Fibroblast of skin of left quadriceps (primary cell): ENCODE measurements around the gene CXXC5.

Experiments used
- DNase-seq, 2 experiments: peaks; one replicate each; pipeline ENCODE4 v3.0.0-alpha.2; 2013; ENCODE audit warnings: low read depth in 2 of 2

Gene CXXC5

GRCh38 chr5:139638090-139638735 lies 9.9 kb upstream of the CXXC5 start:
- no peak for DNase-seq

DNA sequence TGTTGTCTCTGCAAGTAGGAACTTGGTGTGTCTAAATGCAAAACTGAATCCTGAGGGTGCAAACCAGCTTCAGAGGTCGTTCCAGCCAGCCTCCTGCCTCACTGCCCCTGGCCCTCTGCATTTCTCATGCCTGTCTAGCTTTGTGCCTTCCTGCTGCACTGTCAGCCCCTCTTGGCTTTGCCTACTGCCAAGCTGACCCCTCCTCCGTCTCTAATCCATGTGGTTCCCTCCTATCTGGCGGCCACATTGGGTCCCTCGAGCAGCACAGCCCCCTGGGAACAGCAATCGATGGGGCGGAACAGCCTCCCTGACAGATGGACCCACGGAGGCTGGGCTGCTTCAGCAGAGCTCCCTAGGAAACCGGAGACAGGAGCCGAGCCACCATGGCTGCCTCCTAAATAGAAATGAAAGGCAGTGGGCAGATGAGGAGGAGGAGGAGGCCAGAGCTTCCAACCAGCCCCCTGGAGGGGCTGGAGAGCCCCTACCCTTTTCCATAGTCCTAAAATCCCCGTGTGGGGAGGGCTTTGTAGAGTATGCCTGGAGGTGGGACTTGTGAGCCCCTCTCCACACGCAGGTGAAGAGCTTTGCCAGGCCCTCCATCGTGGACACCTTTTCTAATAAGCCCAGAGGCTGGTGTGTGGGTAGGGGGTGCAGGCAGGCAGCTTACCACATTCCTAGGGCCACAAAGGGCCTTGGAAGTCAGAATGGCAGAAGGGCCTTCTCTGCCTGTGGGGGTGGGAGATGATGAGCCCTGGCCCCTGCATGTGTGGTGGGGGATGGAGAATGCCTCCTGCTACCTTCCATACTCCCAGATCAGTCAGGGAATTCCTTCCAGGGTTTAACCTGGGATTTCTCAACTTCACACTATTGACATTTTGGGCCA lies 9.2 kb upstream of the CXXC5 start:
- no peak for DNase-seq

DNA sequence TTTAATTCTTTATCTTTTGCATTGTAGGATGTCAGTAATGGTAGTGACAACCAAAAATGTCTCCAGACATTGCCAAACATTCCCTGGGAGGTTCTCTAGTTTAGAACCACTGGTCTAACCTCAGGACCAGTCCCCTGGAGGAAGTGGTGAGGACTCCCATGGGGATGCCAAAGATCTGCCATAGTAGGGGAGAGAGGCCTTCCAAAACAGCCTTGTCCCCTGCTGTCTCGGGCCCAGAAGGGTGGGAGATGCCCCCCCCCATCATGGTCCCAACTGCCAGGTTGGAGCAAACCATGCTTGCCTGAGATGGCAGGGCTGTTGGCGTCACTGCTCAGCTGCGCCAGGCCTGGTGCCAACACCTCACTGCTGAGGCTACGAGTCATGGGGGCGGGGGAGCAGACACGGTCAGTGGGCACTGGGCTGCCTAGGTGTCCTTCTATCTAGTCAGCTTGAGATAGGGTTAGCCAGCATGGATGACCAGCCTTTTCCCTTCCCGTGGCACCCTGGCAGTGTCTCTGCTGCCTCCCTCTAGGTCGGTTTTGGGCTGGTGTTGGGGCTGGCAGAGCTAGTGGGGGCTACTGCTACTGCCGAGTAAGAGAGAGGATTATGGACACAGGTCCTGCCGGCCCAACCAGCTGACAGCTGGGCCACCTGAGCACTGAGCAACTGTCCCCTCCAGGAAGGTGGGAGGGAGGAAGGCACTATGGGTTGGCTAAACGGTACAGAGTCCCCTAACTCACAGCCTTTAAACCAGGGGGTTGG lies 8.3 kb upstream of the CXXC5 start:
- no peak for DNase-seq

DNA sequence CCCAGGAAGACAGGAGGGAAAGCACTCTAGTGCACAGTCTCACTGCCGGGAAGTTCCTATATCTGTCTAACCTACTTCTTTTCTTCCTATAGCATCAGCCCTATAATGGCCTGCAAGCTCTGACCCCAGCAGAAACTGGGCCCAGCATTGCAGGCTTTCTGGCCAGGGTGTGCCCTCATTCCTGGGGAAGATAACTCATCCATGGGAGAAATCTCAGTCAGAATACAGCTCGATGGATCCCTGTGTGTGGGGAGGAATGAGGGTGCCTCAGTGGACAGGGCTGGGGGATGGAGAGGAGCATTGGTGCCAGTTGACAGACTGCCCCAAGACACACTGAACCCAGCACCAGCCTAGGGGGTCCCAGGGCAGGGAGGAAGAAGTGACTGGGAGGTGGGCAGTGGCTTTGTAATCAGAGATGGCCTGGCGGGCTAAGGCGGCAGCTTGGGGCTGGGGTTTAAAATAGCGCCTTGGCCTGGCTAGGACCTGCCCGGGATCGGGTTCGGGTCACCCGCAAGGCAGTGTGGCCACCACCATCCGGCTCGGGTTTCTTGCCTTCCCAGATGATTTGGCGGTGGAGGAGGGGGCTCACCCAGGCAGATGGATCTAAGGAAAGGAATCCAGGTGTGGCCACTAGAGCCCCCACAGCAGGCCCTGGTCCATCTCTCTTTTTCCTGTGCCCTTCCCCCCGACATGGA lies 7.6 kb upstream of the CXXC5 start:
- DNase-seq: no peak

- no peak for DNase-seq
Measured at GRCh38 chr5:139641116-139642080, 6.8 kb upstream of the CXXC5 start.

DNA sequence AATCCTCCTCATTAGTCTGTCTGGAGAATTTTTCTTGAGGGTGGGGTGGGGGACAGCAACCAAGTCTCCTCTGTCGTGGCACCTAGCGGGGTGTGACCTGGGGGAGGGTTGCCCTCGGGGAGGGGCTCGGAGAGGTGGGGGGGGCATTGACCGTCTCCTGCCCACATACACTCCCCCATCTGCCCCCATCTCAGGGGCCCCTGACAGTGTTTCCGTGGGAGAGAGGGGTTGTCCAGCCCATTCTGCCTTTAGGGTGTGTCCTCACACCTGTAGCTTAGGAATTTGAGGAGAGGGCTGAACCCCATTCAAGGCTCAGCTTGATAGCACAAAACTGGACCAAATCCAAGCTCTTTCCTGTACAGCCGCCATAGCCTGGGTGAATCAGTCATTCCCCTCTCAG lies 5.9 kb upstream of the CXXC5 start:
- no peak for DNase-seq

DNA sequence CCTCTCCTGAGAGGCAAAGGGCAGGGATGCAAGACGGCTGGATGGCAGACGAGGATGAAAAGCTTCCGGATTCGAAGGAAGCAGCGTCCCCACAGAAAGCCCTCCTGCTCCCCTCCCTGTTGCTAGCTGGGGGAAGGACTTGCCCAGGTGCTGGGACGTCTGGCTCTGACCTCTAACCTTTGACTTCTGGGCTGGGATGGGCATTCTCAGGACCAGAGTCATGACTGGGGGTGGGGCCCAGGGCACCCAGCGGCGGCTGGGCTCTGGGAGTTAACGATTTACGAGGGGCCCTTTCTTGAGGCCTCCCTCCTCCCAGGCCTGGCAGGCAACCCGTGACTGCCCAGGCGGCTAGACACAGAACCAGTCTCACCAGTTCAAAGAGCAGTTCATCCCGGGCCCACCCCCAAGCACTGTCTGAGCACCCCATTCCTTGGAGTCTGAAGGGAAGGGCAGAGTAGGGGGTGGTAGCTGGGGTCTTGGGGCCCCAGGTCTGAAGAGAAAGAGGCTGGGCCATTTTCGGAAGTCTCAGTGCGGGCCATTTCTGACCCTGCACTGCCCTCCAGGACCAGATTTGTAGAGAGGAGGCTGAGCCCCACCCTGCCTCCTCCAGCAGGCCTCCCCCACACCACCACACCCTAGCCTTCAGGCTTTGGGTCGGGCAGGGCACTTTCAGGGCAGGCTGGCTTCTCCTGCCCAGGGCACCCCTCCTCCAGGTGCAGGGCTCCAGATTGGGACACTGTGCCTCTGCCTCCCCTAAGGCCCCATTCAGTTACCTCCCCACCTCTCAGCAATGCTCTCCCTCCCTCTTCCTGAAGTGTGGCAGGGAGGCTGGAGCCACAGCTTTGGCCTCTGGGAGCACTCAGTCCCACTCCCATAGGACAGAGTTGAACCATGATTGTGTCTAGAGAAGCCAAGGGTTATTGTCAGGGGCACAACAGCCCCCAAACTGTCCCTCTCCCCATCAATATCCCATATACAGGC lies 5.0 kb upstream of the CXXC5 start:
- DNase-seq: no peak

DNA sequence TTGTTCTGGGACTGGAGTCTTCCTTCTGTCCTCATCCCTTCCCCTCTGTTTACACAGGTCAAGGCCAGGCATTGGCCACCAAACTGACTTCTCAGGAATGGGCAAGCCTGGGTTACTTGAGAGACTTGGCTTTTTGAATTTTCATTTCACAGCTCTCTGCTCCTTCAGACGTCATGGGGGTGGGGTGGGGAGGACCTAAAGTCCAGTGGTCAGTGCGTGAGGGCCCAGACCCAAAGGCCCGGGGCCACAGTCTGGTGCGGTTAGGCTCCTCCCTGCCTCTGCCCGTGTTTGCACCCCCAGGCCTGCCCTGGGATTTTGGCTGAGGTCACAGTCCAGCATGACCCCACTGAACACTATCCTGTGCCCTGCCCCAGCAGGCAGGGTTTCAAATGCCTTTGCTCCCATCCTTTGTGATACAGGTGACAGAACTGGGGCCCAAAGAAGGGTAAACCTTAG lies 4.1 kb upstream of the CXXC5 start:
- DNase-seq: no peak

GRCh38 chr5:139644646-139645429 lies 3.3 kb upstream of the CXXC5 start:
- DNase-seq: no peak

- no peak for DNase-seq
Measured at GRCh38 chr5:139645430-139645871, 2.7 kb upstream of the CXXC5 start.

GRCh38 chr5:139646111-139646510 lies 2.0 kb upstream of the CXXC5 start:
- DNase-seq: no peak

DNA sequence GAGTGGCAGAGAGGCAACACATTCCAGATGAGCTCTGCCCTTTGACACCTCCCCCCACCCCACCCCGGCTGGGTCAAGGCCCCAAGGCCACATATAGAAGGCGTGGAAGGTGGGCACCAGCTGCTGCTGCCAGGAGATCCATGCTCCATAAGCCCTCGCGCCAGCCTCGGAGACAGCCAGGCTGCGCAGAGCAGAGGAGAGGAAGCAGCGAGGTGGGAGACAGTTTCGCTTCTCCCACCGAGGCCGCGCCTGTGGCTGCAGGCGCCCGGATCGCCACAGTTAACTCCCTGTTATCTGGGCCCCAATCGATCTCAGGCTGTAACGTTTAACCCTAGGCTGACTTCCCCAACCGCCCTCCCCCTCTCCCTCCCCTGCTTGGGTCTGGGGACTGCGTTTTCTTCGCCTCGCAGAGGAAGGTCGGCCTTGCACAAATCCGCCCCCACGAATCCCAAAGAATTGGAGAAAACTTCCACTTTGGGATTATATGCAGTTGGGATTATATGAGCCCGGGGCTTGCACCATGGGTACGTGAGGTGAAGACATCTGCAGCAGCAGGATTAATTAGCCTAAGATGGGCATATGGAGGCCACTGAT lies 1.1 kb upstream of the CXXC5 start:
- no peak for DNase-seq

- no peak for DNase-seq
Measured at GRCh38 chr5:139647506-139648204, 494 bp upstream of the CXXC5 start.

DNA sequence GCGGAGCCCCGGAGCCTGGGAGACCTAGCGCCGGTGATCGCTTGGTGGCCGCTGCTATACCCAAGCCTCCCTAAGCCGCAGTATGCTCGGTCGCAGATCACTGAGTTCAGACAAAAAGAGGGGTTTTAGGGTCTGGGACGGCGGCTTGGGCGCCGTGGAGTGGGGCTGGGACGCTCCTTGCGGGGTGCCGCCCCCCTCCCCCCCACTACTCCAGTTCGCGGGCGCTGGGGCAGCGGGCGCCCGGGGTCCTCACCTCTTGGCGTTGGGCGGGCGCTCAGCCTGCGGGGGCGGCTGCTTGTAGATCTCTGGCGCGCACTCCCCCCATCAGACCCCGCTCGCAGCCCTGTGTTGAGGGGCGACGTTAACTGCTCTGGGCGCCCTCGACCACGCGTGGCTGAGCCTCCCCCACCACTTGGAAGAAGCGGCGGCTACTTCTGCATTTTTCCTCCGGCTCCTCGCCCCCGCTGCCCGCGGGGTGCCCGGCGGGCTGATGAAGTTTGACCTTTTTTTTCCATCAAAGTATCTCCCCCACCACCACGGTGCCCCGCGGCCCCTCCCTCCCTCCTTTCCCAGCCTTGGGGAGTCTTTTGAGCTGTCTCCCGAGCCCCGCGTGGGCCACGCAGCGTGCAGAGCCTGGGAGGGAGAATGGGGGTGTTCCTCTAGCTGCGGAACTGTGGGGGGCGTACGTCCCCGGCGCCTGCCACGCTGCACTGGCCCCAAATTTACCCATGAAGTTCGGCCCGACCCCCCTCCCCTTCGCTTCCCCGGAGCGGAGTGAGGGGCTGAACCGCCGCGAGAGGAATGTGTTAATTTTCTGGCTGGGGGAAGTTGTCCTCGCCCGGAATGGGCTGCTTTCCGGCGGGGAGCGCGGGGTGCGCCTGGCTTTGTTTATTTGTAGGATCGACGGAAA lies 1.2 kb downstream of the CXXC5 start:
- no peak for DNase-seq

DNA sequence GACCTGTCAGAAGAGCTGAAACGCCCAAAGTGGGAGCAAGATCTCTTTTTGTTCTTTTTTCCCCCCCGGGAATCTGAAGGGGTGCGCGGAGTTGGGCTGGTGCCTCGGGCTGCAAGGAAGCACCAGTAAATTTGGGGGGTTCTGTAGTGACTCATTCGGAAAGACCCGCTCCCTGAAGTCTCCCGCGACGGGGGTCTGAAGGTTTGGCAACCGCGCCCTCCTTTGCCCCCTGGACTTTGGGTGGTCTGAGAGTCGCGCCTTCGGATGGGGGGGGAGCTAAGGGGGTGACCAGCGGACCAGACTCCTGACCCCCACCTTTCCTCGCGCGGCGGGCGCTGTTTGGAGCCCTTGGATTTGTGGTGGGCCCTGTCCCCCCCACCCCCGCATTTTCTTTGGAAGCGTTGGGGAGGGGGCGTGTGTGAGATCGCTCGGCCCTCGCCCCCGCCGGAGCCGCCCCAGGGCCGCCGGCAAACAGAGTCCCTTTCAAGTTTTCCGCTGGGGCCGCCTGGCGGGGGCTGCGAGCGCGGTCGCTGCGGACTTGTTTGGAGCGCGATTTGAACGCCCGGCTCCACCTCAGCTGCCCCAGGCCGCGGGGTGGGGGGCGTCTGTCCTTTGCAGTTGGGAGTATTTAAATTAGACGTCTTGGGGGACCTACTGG lies 2.0 kb downstream of the CXXC5 start:
- no peak for DNase-seq

DNA sequence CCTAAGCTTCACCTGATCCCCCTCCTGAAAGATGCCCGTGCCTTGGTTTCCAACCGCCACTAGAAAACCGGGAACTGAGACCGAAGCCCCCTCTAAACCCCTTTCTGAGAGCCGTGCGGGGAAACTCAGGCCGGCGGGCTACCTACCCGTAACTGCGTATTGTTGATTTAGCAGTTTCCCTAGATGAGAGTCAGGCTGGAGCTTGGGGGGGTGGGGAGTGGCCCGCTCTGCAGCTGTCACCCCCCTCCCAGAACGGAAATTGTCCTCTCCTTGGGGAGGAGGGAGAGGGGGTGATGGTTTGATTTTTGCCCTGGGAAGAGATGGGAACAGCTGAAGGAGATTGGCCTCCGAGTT lies 2.5 kb downstream of the CXXC5 start:
- no peak for DNase-seq
